Stimulated activated CD4-positive, alpha-beta T cell treated with anti-CD3 and anti-CD28 coated beads, Interleukin-2, amount 100 ng/mL, for 24 hours (primary cell): ENCODE measurements around the gene ASPSCR1.
A peak's percentile ranks its signal among the peaks of the same experiment; 100 is the strongest.

Experiments
- DNase-seq, 2 donors: peaks; one replicate each; pipeline ENCODE4 v3.0.0-alpha.2; 2020

ASPSCR1 gene

DNA sequence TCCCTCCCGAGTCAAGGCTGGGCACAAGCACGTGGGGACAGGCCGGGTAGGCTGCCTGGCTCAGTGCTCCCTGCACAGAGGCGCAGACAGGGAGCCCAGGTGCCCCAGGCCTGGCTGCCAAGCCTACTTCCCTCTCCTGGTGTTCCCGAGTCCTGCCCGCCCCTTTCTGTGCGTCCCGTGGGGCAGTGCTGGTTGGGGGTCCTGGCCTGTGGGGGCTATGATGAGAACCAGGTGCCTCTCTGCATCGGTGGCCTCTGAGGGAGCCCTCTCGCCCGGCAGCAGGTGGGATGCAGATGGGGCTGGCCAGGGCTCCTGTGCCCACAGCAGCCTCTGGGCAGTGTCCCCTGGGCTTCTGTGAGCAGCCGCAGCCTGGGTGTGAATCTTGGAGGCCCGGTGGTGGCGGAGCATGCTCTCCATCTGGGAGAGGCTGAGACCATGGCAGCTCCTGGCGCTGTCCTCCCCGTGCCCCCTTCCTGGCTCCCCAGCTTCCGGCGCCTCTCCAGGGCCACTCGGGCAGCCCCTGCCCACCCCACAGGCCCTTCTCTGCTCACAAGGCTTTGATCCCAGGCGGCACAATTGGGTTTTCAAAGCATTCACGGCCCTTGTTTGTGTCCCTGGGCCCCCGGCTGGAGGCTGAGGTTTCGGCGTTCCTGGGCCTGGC is 38.0 kb downstream of the ASPSCR1 start:
- no peak for DNase-seq

DNA sequence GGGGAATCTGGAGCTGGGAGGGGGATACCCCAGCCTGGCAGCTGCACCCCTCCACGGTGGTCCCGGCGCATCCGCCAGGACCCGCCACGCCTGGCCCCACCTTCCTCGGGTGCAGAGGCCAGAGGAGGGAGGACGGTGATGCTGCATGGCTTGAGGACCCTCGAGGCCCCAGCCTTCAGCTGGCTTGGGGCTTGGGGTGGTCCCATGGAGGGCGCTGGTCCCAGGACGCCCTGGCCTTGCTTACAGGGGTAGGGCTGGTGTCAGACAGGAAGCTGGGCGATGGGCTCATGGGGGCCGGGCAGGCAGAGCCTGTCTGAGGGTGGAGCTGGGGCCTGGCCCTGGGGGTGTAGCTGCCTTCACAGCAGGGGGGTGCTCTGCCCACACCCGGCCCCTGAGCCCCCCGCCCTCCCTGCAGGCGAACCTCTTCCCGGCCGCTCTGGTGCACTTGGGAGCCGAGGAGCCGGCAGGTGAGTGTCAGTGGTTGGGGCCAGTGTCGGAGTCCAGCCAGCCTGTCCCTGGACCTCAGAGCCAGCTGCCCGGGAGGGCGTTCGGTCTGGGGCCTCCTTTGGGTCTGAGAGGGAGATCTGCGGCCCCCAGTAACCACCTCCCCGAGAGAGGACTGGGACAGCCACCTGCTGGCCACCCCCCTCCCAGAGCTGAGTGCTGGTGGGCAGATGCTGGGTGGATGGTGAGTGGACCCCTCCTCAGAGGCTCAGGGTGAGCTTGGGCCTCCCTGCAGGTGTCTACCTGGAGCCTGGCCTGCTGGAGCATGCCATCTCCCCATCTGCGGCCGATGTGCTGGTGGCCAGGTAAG is 38.8 kb downstream of the ASPSCR1 start:
- DNase-seq, result no peak

DNA sequence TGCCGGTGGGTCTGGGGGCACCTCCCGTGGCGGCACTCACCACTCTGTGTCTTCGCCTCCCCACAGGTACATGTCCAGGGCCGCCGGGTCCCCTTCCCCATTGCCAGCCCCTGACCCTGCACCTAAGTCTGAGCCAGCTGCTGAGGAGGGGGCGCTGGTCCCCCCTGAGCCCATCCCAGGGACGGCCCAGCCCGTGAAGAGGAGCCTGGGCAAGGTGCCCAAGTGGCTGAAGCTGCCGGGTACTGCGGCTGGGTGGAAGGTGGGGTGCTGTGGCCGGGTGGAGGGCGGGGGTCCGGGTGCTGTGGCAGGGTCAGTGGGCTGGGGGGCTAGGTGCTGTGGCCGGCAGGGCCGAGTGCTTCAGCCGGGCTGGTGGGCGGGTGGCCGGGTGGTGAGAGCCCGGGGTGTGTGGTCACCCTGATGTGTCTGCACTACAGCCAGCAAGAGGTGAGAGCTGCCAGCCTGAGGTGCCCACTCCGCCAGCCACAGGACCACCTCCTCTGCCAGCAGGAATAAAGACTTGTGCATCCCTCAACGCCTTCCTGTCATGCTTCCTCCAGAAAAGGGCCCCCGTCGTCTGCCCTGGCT is 39.5 kb downstream of the ASPSCR1 start:
- DNase-seq, result no peak

DNA sequence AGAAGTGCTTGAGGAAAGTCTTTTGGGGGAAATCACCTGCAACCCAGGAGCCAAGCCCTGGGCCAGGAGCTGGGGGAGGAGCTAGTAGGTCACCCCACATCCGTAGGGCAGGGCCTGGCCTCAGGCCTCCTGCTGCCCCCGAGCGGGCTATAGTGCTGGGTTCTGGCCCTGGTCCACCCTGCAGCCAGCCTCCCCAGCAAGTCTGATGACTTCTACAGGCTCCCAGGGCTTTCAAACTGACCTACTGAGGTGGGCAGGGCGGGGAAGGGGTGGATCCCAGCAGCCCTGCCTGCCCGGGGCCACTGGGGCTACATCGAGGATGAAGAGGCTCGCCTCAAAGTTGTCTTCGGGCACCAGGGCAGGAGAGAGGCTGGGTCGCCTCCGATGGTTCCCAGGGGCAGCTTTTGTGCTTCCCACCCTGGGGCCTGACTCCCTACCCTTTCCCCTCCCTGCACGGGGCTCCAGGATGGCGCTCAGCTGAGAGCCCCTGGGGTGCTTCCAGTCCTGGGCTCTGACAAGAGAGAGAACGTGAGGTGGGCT is 40.3 kb downstream of the ASPSCR1 start:
- DNase-seq, result no peak

DNA sequence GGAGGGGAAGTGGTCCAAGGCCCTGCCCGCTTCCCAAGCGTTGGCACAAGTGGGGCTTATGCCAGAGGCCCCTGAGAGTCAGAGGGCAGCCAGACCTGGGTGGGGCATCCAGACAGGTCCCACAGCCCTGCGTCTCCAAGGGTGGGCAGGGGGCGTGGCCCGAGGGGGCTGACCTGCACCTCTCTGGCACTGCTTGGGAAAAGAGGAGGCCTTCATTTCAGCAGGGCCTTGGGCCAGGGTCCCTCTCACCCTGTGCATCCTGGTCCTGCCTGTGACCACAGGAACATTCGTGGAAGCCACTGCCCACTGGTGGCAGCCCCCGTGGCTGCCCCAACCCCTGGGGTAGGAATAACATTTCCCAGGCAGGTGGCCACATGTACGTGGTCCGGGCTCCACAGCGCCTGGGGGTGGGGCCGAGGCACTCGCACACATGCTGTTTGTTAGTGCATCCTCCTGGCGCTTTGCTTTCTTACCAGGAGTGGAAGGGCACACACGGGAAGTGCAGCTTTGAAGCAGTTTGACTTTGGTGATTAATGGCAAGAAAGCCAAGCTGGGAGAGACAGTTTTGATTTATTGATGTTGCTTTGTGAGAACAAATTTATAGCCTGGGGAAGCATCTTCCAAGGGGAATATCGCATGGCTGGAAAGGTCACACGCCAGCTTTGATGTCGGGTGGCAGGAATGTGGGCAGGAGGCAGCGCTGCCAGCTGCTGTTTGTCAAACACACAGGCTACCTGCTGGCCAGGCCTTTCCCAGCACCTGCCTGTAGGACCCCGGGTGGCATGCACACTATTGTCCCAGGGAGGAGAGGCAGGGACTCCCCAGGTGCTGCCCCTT is 40.9 kb downstream of the ASPSCR1 start:
- no peak for DNase-seq

DNA sequence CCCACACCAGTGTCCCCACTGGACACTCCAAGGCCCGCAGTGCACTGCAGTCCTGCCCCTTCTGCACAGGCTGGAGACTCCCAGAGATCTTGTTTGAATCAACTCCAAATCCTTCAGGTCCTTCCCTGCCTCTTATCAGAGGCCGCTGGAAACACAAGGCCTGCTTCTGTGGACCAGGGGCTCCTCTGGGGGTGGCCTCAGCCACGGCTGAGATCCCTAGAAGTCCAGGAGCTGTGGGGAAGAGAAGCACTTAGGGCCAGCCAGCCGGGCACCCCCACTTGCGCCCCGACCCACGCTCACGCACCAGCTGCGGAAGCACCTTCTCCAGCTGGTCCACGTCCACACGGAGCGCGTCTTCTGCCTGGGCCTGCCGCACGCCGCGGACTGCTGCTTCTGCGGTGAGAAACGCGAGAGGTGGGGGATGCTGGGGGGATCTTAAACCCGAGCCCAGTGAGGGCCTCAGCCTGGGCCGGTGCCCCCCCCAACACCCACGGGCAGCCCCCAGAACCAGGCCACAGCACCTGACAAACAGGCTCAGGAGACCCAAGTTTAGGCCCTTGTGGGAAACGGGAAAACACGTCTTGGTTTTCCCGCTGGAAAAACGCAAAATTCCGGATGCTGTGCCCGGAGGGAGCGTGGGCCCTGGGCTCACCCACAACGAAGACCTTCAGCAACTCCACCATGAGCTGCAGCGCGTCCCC is 41.7 kb downstream of the ASPSCR1 start:
- DNase-seq, result no peak

DNA sequence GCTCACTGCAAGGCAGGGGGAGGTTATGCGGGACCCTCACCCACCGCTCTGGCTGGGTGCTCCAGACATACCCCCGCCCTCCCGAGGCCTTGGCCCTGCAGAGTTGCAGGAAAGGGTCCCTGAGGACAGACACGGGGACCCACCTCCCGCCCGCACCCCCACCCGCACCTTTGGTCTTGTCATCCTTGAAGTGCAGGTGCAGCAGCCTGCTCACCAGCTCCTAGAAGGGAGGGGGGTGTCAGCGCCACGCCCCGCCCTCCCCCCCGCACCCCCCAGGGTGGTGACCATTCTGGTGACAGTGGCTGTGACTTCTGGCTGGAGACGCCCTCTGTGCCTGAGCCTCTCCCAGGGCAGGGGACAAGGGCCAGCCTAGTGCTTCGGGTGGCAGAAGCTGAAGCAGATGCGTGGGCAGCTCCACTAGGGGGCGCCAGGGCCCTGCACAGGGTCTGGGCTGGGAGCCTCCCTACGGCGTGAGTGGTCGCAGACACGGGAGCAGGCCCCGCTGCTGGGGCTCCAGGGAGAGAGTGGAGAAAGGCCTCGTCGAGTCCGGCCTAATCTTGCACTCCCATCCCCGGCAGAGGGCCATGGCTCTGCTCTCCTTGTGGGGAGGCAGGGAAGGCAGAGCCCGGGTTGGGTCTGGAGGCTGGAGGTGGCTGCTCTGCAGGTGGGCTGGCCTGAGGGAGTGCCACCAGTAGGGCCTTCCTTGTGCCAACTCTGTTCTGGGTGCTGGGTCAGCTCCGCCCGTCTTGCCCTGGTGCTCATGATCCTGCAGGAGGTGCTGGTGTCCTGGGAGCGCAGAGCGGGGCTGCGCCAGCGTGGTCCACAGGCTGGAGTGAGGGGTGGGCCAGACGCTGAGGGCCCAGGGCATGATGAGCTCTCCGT is 42.5 kb downstream of the ASPSCR1 start:
- DNase-seq, result peak; percentile 75 to 84

DNA sequence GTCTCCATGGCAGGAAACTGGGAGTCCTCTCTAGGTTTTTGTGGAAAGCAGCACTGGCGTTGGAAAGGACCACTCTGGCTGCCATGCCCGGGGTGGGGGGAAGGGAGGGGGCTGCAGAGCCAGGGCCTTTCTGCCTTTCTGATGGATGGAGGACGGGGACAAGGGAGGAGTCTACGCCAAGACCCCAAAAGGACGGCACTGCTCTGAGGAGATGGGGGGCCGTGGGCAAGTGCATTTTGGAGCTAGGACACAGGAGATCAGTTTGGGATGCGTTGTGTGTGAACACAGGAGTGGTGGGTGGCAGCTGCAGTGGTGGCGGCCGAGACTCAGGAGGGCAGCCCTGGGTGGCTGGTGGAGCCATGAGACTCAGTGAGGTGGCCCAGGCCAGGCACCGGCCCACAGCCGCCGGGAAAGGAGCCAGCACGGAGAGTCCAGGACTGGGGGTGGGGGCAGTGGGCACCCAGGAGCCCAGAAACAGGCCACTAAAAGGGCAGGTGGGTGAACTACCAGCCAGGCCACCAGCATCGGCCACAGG is 43.2 kb downstream of the ASPSCR1 start:
- DNase-seq, result no peak

DNA sequence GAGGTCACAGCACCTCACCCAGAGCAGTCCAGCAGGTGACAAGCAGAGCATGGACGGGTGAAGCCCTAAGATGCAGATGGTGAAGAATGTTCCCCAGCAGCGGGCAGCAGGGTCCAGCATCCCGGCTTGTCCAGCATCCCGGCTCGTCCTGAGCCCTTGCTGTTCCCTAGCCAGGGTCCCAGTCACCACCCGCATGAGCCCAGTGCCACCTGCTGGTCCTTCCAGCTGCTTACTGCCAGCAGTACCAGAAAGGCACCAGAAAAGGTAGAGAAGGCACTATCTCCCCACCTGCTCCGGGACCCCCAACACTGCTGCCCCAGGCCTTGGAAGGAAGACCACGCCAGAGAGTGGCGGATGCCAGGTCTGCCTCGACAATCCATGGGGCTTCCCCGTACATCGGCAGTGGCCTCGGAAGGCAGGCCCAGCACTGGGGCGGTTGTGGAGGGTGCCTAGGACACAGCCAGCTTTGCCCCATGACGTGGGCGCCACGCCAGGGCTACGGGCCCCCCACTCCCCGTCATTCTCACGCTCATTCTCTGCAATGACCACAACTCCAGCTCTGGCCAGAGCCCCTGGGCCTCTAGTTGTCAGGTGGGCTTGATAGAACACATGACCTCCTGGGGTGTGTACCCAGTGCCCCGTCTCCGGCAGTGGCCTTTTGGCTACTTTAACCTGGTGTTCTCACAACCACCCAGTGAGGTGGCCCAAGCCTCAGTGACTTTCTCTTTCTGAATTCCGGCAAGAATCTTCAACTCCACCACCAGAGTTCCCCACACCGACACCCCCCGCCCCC is 43.9 kb downstream of the ASPSCR1 start:
- DNase-seq, result peak; percentile 55 to 60

- DNase-seq, result no peak
Observed at GRCh38 chr17:82021900-82022309, 44.5 kb downstream of the ASPSCR1 start.

DNA sequence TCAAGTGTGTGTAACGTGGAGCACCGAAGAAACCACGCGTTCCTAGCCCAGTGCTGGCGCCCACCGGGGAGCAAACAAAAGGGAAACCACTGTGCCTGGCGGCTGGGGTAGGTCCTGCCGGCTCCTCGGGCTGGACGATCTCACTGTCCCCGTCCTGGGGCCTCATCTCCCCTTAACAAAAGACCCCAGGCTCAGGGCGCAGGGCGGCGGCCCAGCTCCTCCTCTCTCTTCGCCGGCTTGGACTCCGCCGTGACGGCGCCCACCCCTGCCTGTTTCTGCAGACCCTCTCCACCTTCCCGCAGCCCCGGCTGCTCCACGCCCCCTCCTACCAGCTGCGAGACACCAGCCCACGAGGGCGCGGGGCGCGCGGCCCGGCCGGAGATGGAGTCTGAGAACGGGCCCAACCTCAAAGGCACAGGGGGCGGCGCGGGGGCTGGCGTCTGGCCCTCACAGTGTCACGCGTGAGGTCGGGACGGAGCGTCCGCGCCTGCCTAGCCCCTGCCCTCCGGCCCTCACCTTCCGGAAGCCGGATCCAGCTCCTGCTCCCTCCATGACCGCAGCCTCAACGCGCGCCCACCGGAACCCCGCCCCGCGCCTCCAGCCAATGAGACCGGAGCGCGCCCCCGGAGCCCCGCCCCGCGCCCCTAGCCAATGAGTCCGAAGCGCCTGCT is 45.0 kb downstream of the ASPSCR1 start, which contains the start of gene CENPX:
Gene CENPX (minus strand): TSS at position 569 of the 671 bp plus-strand sequence. CDS start 17 bp downstream, at position 552.
- DNase-seq, result no peak

GRCh38 chr17:82022981-82023446 is 45.6 kb downstream of the ASPSCR1 start, which contains the start of gene LRRC45:
Gene LRRC45 (plus strand): TSS chr17:82023305. CDS start chr17:82023644, 339 bp downstream.
- DNase-seq, result peak; percentile 100

- peak in 1 of 2 donors; percentile 40 for DNase-seq
Observed at GRCh38 chr17:82023447-82024241, 46.2 kb downstream of the ASPSCR1 start.

- no peak for DNase-seq
Observed at GRCh38 chr17:82024859-82025258, 47.4 kb downstream of the ASPSCR1 start.

DNA sequence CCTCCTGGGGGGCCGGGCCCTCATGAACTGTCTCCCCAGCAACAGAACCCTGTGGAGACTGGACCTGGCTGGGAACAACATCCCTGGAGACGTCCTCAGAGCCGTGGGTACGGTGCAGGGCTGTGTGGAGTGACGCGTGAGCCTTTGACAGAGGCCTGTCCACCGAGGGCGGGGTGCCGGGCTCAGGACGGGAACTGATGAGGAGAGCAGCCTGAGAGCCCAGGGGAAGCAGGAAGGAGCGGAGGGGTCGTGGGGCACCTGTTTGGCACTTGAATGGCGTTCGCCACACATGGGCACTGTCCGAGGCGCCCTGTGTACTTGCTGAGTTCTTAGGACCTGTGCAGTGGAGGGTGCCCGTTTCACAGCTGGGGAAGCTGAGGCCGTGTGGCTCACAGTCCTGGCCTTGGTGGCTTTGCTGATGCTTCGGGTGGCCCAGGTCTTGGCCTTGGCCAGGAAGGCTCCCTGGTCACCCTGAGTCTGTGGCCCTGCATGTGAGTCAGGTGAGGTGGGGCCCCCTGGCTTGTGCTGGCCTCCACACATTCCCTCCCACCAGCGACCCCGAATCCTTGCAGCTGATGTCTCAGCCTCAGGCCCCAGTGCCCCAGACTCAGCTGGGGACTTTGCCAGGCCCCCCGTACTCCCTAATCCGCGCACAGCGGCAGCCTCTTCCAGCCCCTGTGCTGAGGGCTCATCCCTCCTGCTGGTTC is 48.1 kb downstream of the ASPSCR1 start:
- DNase-seq, result no peak

GRCh38 chr17:82028246-82028645 is 50.8 kb downstream of the ASPSCR1 start:
- no peak for DNase-seq

DNA sequence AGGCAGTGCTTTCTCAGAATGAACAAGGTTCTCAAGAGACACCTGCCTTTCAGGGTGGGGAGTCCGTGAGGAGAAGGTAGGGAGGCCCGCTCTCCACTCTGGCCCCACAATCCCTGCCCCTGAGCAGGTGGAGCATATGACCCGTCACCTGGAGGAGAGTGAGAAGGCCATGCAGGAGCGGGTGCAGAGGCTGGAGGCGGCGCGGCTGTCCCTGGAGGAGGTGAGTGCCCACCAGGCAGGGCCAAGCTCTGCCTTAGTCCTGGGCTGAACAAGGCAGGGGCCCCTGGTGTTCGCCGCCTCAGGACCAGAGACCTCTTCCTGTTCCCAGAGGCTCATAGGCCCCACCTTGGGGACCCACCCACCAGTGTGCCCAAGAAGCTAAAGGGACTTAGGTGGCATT is 51.5 kb downstream of the ASPSCR1 start:
- no peak for DNase-seq
